Caco-2 (cell line): ENCODE data around the gene LRP1B. TPM values are rescaled to one million over a fixed set of nuclear protein-coding genes. Genes with fewer than 3 reads are reported as not detected.

ENCODE experiments used
- BruUV-seq: library from RNA; stranded (reverse); fragments of 400-500 nt; replicated peaks from 2 replicates; lab custom pipeline; 2021; lab: Mats Ljungman, UMichigan
- CTCF ChIA-PET: fragments of 300-600 bp; sonication (Branson Sonifier 250); formaldehyde crosslinking; loops from one replicate; lab custom pipeline; 2022; ENCODE audit warnings: antibody characterized with exemption; lab: Charles Lee
- POLR2A ChIA-PET: fragments of 300-600 bp; sonication (Branson Sonifier 250); formaldehyde crosslinking; loops from one replicate; lab custom pipeline; 2022; ENCODE audit warnings: antibody characterized with exemption; lab: Charles Lee
- DNase-seq, 2 experiments: peaks; one replicate each; pipeline versions ENCODE4 v3.0.0 to v3.0.0-alpha.2; 2020 to 2022
- H3K27me3 ChIP-seq: replicated peaks from 2 replicates; pipeline ENCODE4 v1.6.0; 2011; ENCODE audit warnings: low read length; ENCODE audit not compliant: control insufficient read depth, insufficient read depth
- H3K36me3 ChIP-seq: 2 replicates; pipeline ENCODE4 v1.5.1; 2011; ENCODE audit warnings: low read length; ENCODE audit not compliant: control insufficient read depth, insufficient read depth
- H3K4me1 ChIP-seq: fragments of 250-450 bp; sonication (Bioruptor Pico); 2 replicates; pipeline ENCODE4 v1.5.1; 2020; ENCODE audit warnings: mild to moderate bottlenecking
- H3K4me3 ChIP-seq: 2 replicates; pipeline ENCODE4 v1.5.1; 2011; ENCODE audit warnings: low read depth, mild to moderate bottlenecking, control low read depth, low read length
- H3K9me3 ChIP-seq: fragments of 250-450 bp; sonication (Bioruptor Pico); 2 replicates; pipeline ENCODE4 v1.5.1; 2020; ENCODE audit warnings: mild to moderate bottlenecking, moderate library complexity
- H3K27ac Mint-ChIP-seq: one replicate; pipeline ENCODE4 v1.8.0; 2022; ENCODE audit warnings: mixed read lengths; ENCODE audit not compliant: unreplicated experiment
- H3K27me3 Mint-ChIP-seq: one replicate; pipeline ENCODE4 v1.8.0; 2022; ENCODE audit warnings: mixed read lengths; ENCODE audit not compliant: insufficient read depth, unreplicated experiment
- H3K36me3 Mint-ChIP-seq: one replicate; pipeline ENCODE4 v1.8.0; 2022; ENCODE audit warnings: mild to moderate bottlenecking, mixed read lengths; ENCODE audit not compliant: insufficient read depth, unreplicated experiment
- H3K4me1 Mint-ChIP-seq: one replicate; pipeline ENCODE4 v1.8.0; 2022; ENCODE audit warnings: low read depth, mixed read lengths; ENCODE audit not compliant: unreplicated experiment
- H3K4me3 Mint-ChIP-seq: one replicate; pipeline ENCODE4 v1.8.0; 2022; ENCODE audit warnings: mild to moderate bottlenecking, moderate library complexity, mixed read lengths; ENCODE audit not compliant: unreplicated experiment
- H3K9me3 Mint-ChIP-seq: one replicate; pipeline ENCODE4 v1.8.0; 2022; ENCODE audit warnings: mixed read lengths; ENCODE audit not compliant: unreplicated experiment
- CTCF ChIP-seq, 2 experiments: fragments of 200-600 bp in 1 of 2; IDR thresholded peaks; 1 replicate in 1 of 2; 2 replicates in 1 of 2; pipeline versions ENCODE4 v1.5.1 to v1.8.0; 2011 to 2022; ENCODE audit warnings: antibody characterized with exemption in 1 of 2, control low read depth in 1 of 2, inconsistent platforms in 1 of 2, low read depth in 1 of 2, low read length in 1 of 2, mild to moderate bottlenecking in 1 of 2, moderate library complexity in 1 of 2; ENCODE audit not compliant: insufficient read depth in 1 of 2, severe bottlenecking in 1 of 2, unreplicated experiment in 1 of 2
- intact Hi-C: fragments of 100-400 bp; cut with micrococcal nuclease; formaldehyde crosslinking; loops from one replicate; pipeline ENCODE4 v1.10.0; 2022; ENCODE audit not compliant: unreplicated experiment
- total RNA-seq: library from RNA; stranded (reverse); gene quantifications from 2 replicates; pipeline ENCODE4 v1.2.3, GENCODE V29; 2022

Gene LRP1B
- total RNA-seq, 1 experiment from 2014 or later: not detected

GRCh38 chr2:140604096-140604495 lies 1526.7 kb downstream of the LRP1B start:
- Mint-ChIP-seq H3K36me3 (no peaks in the 10 kb centered on the region), H3K4me1 (no peaks in the 10 kb centered on the region), H3K9me3 (no peaks in the 10 kb centered on the region), H3K27me3 (peaks cover 9% of the 10 kb centered on the region), H3K27ac (no peak overlapping the region), H3K4me3 (no peak overlapping the region)
- TF ChIP-seq CTCF (IDR thresholded peaks at IDR 0.05; ENCODE audit: insufficient read depth in 1 of 2, low read depth in 1 of 2, low read length in 1 of 2, severe bottlenecking in 1 of 2, unreplicated experiment in 1 of 2): no peak
- ChIA-PET CTCF (no interaction called here), POLR2A (no interaction called here)
- H3K9me3 ChIP-seq: no peaks in the 10 kb centered on the region
- no peaks in the 10 kb centered on the region for H3K4me1 ChIP-seq
- intact Hi-C loops: no loop called here
- no peaks in the 10 kb centered on the region for H3K27me3 ChIP-seq
- no peak for DNase-seq
- no TSS peak for BruUV-seq
- no peak overlapping the region for H3K4me3 ChIP-seq
- no peaks in the 10 kb centered on the region for H3K36me3 ChIP-seq

DNA sequence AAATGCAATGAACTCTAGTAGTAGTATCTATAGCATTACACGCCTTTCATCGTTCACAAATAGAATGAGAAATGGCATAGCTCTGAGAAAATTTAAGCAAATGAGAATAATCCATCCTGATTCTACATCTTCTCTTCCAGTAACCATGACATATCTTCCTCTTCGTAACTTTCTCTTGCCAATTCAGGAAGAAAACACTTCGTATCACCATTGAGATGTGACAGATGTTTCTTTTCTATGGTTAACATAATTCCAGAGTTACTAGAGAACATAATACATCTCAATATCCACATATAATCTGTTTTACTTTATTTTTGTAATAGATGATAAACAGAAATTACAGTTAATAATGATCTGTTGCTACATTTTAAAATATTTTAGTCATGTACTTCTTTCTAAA lies 1527.4 kb downstream of the LRP1B start:
- intact Hi-C loops: no loop called here
- CTCF ChIA-PET: no interaction called here
- H3K36me3 Mint-ChIP-seq: no peaks in the 10 kb centered on the region
- peaks cover 9% of the 10 kb centered on the region for H3K27me3 Mint-ChIP-seq
- no peaks in the 10 kb centered on the region for H3K9me3 Mint-ChIP-seq
- BruUV-seq: no TSS peak
- Histone ChIP-seq H3K4me3 (no peak overlapping the region), H3K9me3 (no peaks in the 10 kb centered on the region), H3K4me1 (no peaks in the 10 kb centered on the region), H3K36me3 (no peaks in the 10 kb centered on the region), H3K27me3 (no peaks in the 10 kb centered on the region)
- no peak overlapping the region for H3K4me3 Mint-ChIP-seq
- DNase-seq: no peak
- no peak for TF ChIP-seq CTCF (IDR thresholded peaks at IDR 0.05; ENCODE audit: insufficient read depth in 1 of 2, low read depth in 1 of 2, low read length in 1 of 2, severe bottlenecking in 1 of 2, unreplicated experiment in 1 of 2)
- no peaks in the 10 kb centered on the region for H3K4me1 Mint-ChIP-seq
- POLR2A ChIA-PET: no interaction called here
- no peak overlapping the region for H3K27ac Mint-ChIP-seq

DNA sequence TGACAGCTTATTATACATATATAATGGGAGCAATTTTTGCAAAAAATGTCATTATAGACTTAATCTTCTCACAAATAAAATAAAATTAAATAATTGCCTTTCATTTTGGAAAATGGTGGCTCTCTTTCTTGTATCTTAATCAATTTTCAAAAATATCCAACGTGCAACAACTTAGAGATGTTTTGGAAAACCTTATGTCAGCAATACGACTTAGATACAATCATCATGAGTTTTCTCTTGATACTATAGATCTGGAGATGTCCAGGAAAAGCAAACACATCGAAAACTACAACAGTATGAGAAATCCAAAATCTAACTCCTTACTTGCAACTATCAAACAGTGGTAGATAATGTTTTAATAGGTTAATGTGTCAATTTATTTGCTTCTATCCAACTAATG lies 1529.0 kb downstream of the LRP1B start:
- H3K4me1 ChIP-seq: no peaks in the 10 kb centered on the region
- DNase-seq: no peak
- Mint-ChIP-seq H3K4me3 (no peak overlapping the region), H3K27ac (no peak overlapping the region), H3K9me3 (no peaks in the 10 kb centered on the region), H3K36me3 (no peaks in the 10 kb centered on the region), H3K27me3 (peaks cover 9% of the 10 kb centered on the region), H3K4me1 (no peaks in the 10 kb centered on the region)
- ChIA-PET POLR2A (no interaction called here), CTCF (no interaction called here)
- H3K9me3 ChIP-seq: no peaks in the 10 kb centered on the region
- TF ChIP-seq CTCF (IDR thresholded peaks at IDR 0.05; ENCODE audit: insufficient read depth in 1 of 2, low read depth in 1 of 2, low read length in 1 of 2, severe bottlenecking in 1 of 2, unreplicated experiment in 1 of 2): no peak
- no peaks in the 10 kb centered on the region for H3K27me3 ChIP-seq
- H3K36me3 ChIP-seq: no peaks in the 10 kb centered on the region
- no TSS peak for BruUV-seq
- no peak overlapping the region for H3K4me3 ChIP-seq
- intact Hi-C loops: no loop called here
